ENCODE results near the gene RBM14. TPM values are rescaled to one million over a fixed set of nuclear protein-coding genes. Genes with fewer than 3 reads are reported as not detected.
"Not testable (repeated sequence)": the region's sequence is repeated elsewhere in the genome, so short reads cannot be mapped to it uniquely, and the experiment has no call there.

Gene RBM14
- polyA plus RNA-seq, 1 donor, result 68.5 TPM

- no peak overlapping the region for H3K4me3 ChIP-seq (ENCODE audit: low read length)
- peak overlapping the region; percentile 60 for H3K27ac ChIP-seq (ENCODE audit: low read length)
Measured at GRCh38 chr11:66595245-66595904, 21.1 kb upstream of the RBM14 start.

GRCh38 chr11:66598993-66599392, 17.4 kb upstream of the RBM14 start:
- H3K4me3 ChIP-seq (ENCODE audit: low read length), result no peak overlapping the region
- no CpG with 5 or more reads among the region's 6 CpGs for WGBS (ENCODE audit: insufficient coverage, low lambda C conversion rate)
- no peak for DNase-seq
- H3K4me1 ChIP-seq (ENCODE audit: control insufficient read depth, insufficient read depth, low read length), result no peaks in the 10 kb centered on the region
- H3K27me3 ChIP-seq (ENCODE audit: control insufficient read depth, insufficient read depth, low read length), result no peaks in the 10 kb centered on the region
- H3K27ac ChIP-seq (ENCODE audit: low read length), result no peak overlapping the region
- peaks cover 36% of the 10 kb centered on the region for H3K36me3 ChIP-seq (ENCODE audit: control insufficient read depth, insufficient read depth, low read length)
- no peaks in the 10 kb centered on the region for H3K9me3 ChIP-seq (ENCODE audit: control insufficient read depth, low read depth, low read length)

More at GRCh38 chr11:66595245-66595904, 21.1 kb upstream of the RBM14 start:
- Histone ChIP-seq H3K27me3 (ENCODE audit: control insufficient read depth, insufficient read depth, low read length) (no peaks in the 10 kb centered on the region), H3K4me1 (ENCODE audit: control insufficient read depth, insufficient read depth, low read length) (peaks cover 8% of the 10 kb centered on the region), H3K36me3 (ENCODE audit: control insufficient read depth, insufficient read depth, low read length) (peaks cover 16% of the 10 kb centered on the region), H3K9me3 (ENCODE audit: control insufficient read depth, low read depth, low read length) (peaks cover 6% of the 10 kb centered on the region)
- no CpG with 5 or more reads among the region's 5 CpGs for WGBS (ENCODE audit: insufficient coverage, low lambda C conversion rate)
- DNase-seq, result peak; percentile 44 to 50

DNA sequence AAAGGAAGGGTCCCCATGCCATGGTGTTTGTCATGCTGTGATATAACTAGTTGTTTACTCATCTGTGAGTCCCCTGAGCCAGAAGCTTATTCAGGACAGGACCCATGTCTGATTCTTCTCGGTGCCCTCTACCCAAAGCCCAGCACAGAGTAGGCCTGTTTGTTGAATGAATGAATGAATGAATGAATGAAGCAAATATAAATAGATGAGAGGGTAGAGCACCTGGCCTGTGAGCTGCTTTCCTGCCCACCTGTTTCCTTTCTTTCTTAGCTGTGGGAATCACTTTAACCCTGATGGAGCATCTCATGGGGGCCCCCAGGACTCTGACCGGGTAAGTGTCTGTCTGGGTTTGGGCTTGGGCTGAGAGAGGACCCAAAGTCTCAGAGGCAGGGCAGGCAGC, 16.2 kb upstream of the RBM14 start:
- Histone ChIP-seq H3K4me3 (ENCODE audit: low read length) (no peak overlapping the region), H3K27ac (ENCODE audit: low read length) (no peak overlapping the region), H3K36me3 (ENCODE audit: control insufficient read depth, insufficient read depth, low read length) (peaks cover 48% of the 10 kb centered on the region), H3K27me3 (ENCODE audit: control insufficient read depth, insufficient read depth, low read length) (no peaks in the 10 kb centered on the region), H3K9me3 (ENCODE audit: control insufficient read depth, low read depth, low read length) (no peaks in the 10 kb centered on the region), H3K4me1 (ENCODE audit: control insufficient read depth, insufficient read depth, low read length) (no peaks in the 10 kb centered on the region)
- no peak for DNase-seq
- no CpG with 5 or more reads among the region's 2 CpGs for WGBS (ENCODE audit: insufficient coverage, low lambda C conversion rate)

GRCh38 chr11:66600631-66601233, 15.7 kb upstream of the RBM14 start:
- H3K36me3 ChIP-seq (ENCODE audit: control insufficient read depth, insufficient read depth, low read length), result peaks cover 53% of the 10 kb centered on the region
- no peaks in the 10 kb centered on the region for H3K27me3 ChIP-seq (ENCODE audit: control insufficient read depth, insufficient read depth, low read length)
- H3K4me3 ChIP-seq (ENCODE audit: low read length), result no peak overlapping the region
- no peak overlapping the region for H3K27ac ChIP-seq (ENCODE audit: low read length)
- WGBS (ENCODE audit: insufficient coverage, low lambda C conversion rate), result 88% methylated on average over 3 of the region's 4 CpGs
- no peak for DNase-seq
- no peaks in the 10 kb centered on the region for H3K9me3 ChIP-seq (ENCODE audit: control insufficient read depth, low read depth, low read length)
- no peaks in the 10 kb centered on the region for H3K4me1 ChIP-seq (ENCODE audit: control insufficient read depth, insufficient read depth, low read length)

- no peaks in the 10 kb centered on the region for H3K27me3 ChIP-seq (ENCODE audit: control insufficient read depth, insufficient read depth, low read length)
- no peak overlapping the region for H3K4me3 ChIP-seq (ENCODE audit: low read length)
- H3K36me3 ChIP-seq (ENCODE audit: control insufficient read depth, insufficient read depth, low read length), result peaks cover 59% of the 10 kb centered on the region
- DNase-seq, result no peak
- no peaks in the 10 kb centered on the region for H3K9me3 ChIP-seq (ENCODE audit: control insufficient read depth, low read depth, low read length)
- H3K27ac ChIP-seq (ENCODE audit: low read length), result no peak overlapping the region
- WGBS (ENCODE audit: insufficient coverage, low lambda C conversion rate), result no CpG with 5 or more reads among the region's 6 CpGs
- peaks cover 9% of the 10 kb centered on the region for H3K4me1 ChIP-seq (ENCODE audit: control insufficient read depth, insufficient read depth, low read length)
Measured at GRCh38 chr11:66603072-66603471, 13.4 kb upstream of the RBM14 start.

DNA sequence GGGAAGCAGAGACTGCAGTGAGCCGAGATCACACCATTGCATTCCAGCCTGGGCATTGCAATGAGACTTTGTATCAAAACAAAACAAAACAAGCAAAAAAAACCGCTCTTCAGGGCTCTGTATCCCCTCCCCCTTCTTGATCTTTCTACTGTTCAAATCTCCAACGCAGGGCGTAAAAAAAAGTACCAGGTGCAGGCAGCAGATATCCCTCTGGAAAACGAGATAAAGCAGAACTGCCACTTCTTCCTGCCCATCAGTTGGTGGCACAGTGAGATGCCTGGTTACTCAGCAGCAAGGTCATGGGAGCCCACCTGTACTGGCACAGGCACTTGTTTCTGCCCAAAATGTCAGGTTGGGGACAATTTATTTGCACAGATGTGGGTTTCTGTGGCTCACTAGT, 12.3 kb upstream of the RBM14 start:
- no peaks in the 10 kb centered on the region for H3K27me3 ChIP-seq (ENCODE audit: control insufficient read depth, insufficient read depth, low read length)
- no peaks in the 10 kb centered on the region for H3K9me3 ChIP-seq (ENCODE audit: control insufficient read depth, low read depth, low read length)
- 100% methylated on average over 1 of the region's 5 CpGs for WGBS (ENCODE audit: insufficient coverage, low lambda C conversion rate)
- DNase-seq, result no peak
- H3K4me1 ChIP-seq (ENCODE audit: control insufficient read depth, insufficient read depth, low read length), result peaks cover 9% of the 10 kb centered on the region
- H3K4me3 ChIP-seq (ENCODE audit: low read length), result no peak overlapping the region
- no peak overlapping the region for H3K27ac ChIP-seq (ENCODE audit: low read length)
- H3K36me3 ChIP-seq (ENCODE audit: control insufficient read depth, insufficient read depth, low read length), result peaks cover 55% of the 10 kb centered on the region

DNA sequence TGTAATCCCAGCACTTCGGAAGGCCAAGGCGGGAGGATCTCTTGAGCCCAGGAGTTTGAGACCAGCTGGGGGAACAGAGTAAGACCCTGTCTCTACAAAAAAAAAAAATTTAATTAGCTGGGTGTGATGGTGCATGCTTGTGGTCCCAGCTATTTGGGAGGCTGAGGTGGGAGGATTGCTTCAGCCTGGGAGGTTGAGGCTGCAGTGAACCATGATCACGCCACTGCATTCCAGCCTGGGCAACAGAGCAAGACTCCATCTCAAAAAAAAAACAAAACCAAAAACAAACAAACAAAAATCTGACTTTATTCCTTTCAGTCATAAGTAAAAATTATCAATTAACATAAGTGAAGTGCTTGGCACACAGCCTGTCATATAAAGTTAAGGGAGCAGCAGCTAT, 9.8 kb upstream of the RBM14 start:
- not testable (repeated sequence) for H3K4me1 ChIP-seq (ENCODE audit: control insufficient read depth, insufficient read depth, low read length); H3K4me3 ChIP-seq (ENCODE audit: low read length); H3K27ac ChIP-seq (ENCODE audit: low read length); DNase-seq; H3K9me3 ChIP-seq (ENCODE audit: control insufficient read depth, low read depth, low read length); H3K27me3 ChIP-seq (ENCODE audit: control insufficient read depth, insufficient read depth, low read length)
- H3K36me3 ChIP-seq (ENCODE audit: control insufficient read depth, insufficient read depth, low read length), result peaks cover 35% of the 10 kb centered on the region
- WGBS (ENCODE audit: insufficient coverage, low lambda C conversion rate), result no CpG with 5 or more reads among the region's 3 CpGs

DNA sequence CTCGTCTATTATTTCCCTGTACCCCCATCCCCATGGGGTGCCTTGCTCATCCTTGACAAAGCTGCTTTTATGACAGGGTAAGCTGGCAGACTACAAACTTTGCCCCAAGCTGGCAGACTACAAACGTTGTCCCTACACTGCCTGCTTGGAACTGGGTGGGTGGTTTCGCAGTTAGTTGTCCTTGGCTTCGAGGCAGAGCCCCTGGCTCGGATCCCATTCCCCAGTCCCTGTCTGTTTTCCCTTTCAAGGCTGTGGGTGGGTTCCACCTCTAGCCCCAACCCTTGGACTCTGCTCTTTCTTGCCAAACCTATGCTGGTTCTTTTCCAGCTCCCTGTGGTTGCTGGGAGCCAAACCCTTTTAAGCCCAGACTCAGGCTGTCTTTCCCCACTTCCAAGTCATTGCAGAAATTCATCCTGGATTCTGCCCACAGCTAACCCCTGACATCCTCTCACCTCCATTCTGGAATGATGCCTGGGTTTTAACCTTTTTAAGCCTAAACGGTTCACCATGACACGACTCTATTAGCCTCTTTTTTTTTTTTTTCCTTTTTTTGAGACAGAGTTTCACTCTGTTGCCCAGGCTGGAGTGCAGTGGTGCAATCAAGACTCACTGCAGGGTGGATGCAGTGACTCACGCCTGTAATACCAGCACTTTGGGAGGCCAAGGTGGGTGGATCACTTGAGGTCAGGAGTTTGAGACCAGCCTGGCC, 9.2 kb upstream of the RBM14 start:
- 60% methylated on average over 1 of the region's 8 CpGs for WGBS (ENCODE audit: insufficient coverage, low lambda C conversion rate)

DNA sequence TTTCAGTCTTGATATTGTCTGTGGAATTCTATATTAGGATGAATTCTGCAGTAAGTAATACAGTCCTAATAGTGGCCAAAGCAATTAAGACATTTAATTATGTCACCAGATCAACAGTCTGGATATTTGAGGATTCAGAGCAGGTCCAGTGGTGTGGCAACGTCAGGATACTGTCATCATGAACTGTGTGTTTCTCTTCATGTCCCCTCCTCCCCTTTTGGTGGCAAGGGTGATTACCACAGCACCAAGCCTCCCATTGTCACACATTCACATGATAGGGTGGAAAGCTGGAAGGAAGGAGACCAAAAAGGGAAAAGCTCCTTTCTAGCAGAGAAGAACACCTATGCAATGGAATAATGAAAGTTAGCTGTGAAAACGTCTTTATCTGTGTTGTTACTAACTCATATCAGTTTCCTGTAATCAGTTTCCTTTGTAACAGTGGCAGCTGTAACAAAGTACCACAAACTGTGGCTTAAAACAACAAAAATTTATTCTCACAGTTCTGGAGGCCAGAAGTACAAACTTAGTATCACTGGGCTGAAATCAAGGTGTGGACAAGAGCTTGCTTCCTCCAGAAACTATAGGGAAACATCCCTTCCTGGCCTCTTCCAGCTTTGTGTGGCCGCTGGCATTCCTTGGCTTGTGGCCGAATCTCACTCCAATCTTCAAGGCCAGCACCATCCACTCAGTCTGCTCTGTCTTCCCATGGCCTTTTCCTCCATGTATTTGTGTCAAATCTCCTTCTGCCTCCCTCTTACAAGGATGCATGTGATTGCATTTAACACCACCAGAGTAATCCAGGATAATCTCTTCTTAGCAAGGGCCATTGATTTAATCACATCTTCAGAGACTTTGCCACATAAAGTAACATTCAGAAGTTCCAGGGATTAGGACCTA, 6.5 kb upstream of the RBM14 start:
- Histone ChIP-seq H3K36me3 (ENCODE audit: control insufficient read depth, insufficient read depth, low read length) (peaks cover 14% of the 10 kb centered on the region), H3K27me3 (ENCODE audit: control insufficient read depth, insufficient read depth, low read length) (no peaks in the 10 kb centered on the region), H3K4me1 (ENCODE audit: control insufficient read depth, insufficient read depth, low read length) (peaks cover 9% of the 10 kb centered on the region), H3K27ac (ENCODE audit: low read length) (no peak overlapping the region), H3K4me3 (ENCODE audit: low read length) (no peak overlapping the region), H3K9me3 (ENCODE audit: control insufficient read depth, low read depth, low read length) (no peaks in the 10 kb centered on the region)
- 100% methylated on average over 2 of the region's 4 CpGs for WGBS (ENCODE audit: insufficient coverage, low lambda C conversion rate)
- DNase-seq, result no peak

More for the DNA sequence above, 9.2 kb upstream of the RBM14 start:
- peaks cover 30% of the 10 kb centered on the region for H3K36me3 ChIP-seq (ENCODE audit: control insufficient read depth, insufficient read depth, low read length)
- H3K9me3 ChIP-seq (ENCODE audit: control insufficient read depth, low read depth, low read length), result no peaks in the 10 kb centered on the region
- no peak overlapping the region for H3K4me3 ChIP-seq (ENCODE audit: low read length)
- no peak overlapping the region for H3K27ac ChIP-seq (ENCODE audit: low read length)
- H3K4me1 ChIP-seq (ENCODE audit: control insufficient read depth, insufficient read depth, low read length), result peaks cover 9% of the 10 kb centered on the region
- no peaks in the 10 kb centered on the region for H3K27me3 ChIP-seq (ENCODE audit: control insufficient read depth, insufficient read depth, low read length)
- DNase-seq, result peak in 1 of 2 donors; percentile 62

GRCh38 chr11:66612458-66612857, 4.0 kb upstream of the RBM14 start:
- no peaks in the 10 kb centered on the region for H3K36me3 ChIP-seq (ENCODE audit: control insufficient read depth, insufficient read depth, low read length)

More at GRCh38 chr11:66612458-66612857, 4.0 kb upstream of the RBM14 start:
- Histone ChIP-seq H3K4me1 (ENCODE audit: control insufficient read depth, insufficient read depth, low read length) (peaks cover 1% of the 10 kb centered on the region), H3K27me3 (ENCODE audit: control insufficient read depth, insufficient read depth, low read length) (no peaks in the 10 kb centered on the region), H3K27ac (ENCODE audit: low read length) (no peak overlapping the region), H3K9me3 (ENCODE audit: control insufficient read depth, low read depth, low read length) (no peaks in the 10 kb centered on the region), H3K4me3 (ENCODE audit: low read length) (no peak overlapping the region)
- no CpG with 5 or more reads among the region's 1 CpG for WGBS (ENCODE audit: insufficient coverage, low lambda C conversion rate)
- DNase-seq, result no peak
